Measurements from ENCODE around the gene IGSF9B. TPM values are rescaled to one million over a fixed set of nuclear protein-coding genes. Genes with fewer than 3 reads are reported as not detected.

The IGSF9B gene
- total and polyA plus RNA-seq, 4 donors, result 0.07 to 0.33 (median 0.09) TPM; not detected in 1

- 90% methylated on average over 47 of the region's 47 CpGs for WGBS
- Histone ChIP-seq H3K9me3 (ENCODE audit: control insufficient read depth in 4 of 4, low read length in 3 of 4) (no peaks in the 10 kb centered on the region), H3K27ac (ENCODE audit: low read depth in 1 of 2, low read length in 2 of 2) (no peak overlapping the region), H3K9ac (ENCODE audit: low read depth in 1 of 2, low read length in 2 of 2) (no peak overlapping the region), H3K27me3 (ENCODE audit: control insufficient read depth in 4 of 4, insufficient read depth in 4 of 4, low read length in 3 of 4) (peaks cover 0 to 10% (median 1%) of the 10 kb centered on the region in 4 donors), H3K36me3 (ENCODE audit: control insufficient read depth in 4 of 4, insufficient read depth in 3 of 4, low read depth in 1 of 4, low read length in 3 of 4) (peaks cover 0 to 2% (median 0%) of the 10 kb centered on the region in 4 donors), H3K4me1 (ENCODE audit: control insufficient read depth in 4 of 4, insufficient read depth in 4 of 4, low read length in 3 of 4) (no peaks in the 10 kb centered on the region), H3K4me3 (ENCODE audit: low read depth in 1 of 3, low read length in 3 of 3) (no peak overlapping the region)
- TF ChIP-seq RAD21 (IDR thresholded peaks at IDR 0.05), result no peak
- TF ChIP-seq SP1 (IDR thresholded peaks at IDR 0.05), result no peak
- TF ChIP-seq EGR1 (IDR thresholded peaks at IDR 0.05; ENCODE audit: low read depth in 2 of 2), result no peak
- no peak for TF ChIP-seq CTCF (IDR thresholded peaks at IDR 0.05; ENCODE audit: low read depth, low read length, missing input control)
- TF ChIP-seq FOXA2 (IDR thresholded peaks at IDR 0.05), result no peak
- no peak for TF ChIP-seq HNF4A (conservative IDR thresholded peaks at IDR 0.05)
- no peak for TF ChIP-seq ZBTB33 (IDR thresholded peaks at IDR 0.05)
- TF ChIP-seq REST (IDR thresholded peaks at IDR 0.05), result no peak
- TF ChIP-seq MAX (IDR thresholded peaks at IDR 0.05), result no peak
- TF ChIP-seq NR2F2 (IDR thresholded peaks at IDR 0.05), result no peak
- no peak for TF ChIP-seq TAF1 (conservative IDR thresholded peaks at IDR 0.05)
- no peak for DNase-seq (ENCODE audit: low spot score)
Measured at GRCh38 chr11:133920109-133920990, 36.4 kb downstream of the IGSF9B start.

- Histone ChIP-seq H3K4me3 (ENCODE audit: low read depth in 1 of 3, low read length in 3 of 3) (no peak overlapping the region), H3K27me3 (ENCODE audit: control insufficient read depth in 4 of 4, insufficient read depth in 4 of 4, low read length in 3 of 4) (peaks cover 0 to 10% (median 0%) of the 10 kb centered on the region in 4 donors), H3K9me3 (ENCODE audit: control insufficient read depth in 4 of 4, low read length in 3 of 4) (no peaks in the 10 kb centered on the region), H3K27ac (ENCODE audit: low read depth in 1 of 2, low read length in 2 of 2) (no peak overlapping the region), H3K9ac (ENCODE audit: low read depth in 1 of 2, low read length in 2 of 2) (no peak overlapping the region), H3K4me1 (ENCODE audit: control insufficient read depth in 4 of 4, insufficient read depth in 4 of 4, low read length in 3 of 4) (no peaks in the 10 kb centered on the region), H3K36me3 (ENCODE audit: control insufficient read depth in 4 of 4, insufficient read depth in 3 of 4, low read depth in 1 of 4, low read length in 3 of 4) (peaks cover 0 to 2% (median 0%) of the 10 kb centered on the region in 4 donors)
- no peak for TF ChIP-seq RAD21 (IDR thresholded peaks at IDR 0.05)
- no peak for TF ChIP-seq FOXA1 (IDR thresholded peaks at IDR 0.05)
- no peak for TF ChIP-seq HNF4G (IDR thresholded peaks at IDR 0.05)
- TF ChIP-seq FOXA2 (IDR thresholded peaks at IDR 0.05), result no peak
- TF ChIP-seq TAF1 (conservative IDR thresholded peaks at IDR 0.05), result no peak
- no peak for TF ChIP-seq GABPA (IDR thresholded peaks at IDR 0.05 in 1 of 2, conservative IDR thresholded peaks at IDR 0.05 in 1 of 2)
- TF ChIP-seq RXRA (IDR thresholded peaks at IDR 0.05), result no peak
- TF ChIP-seq SP1 (IDR thresholded peaks at IDR 0.05), result no peak
- no peak for TF ChIP-seq HNF4A (conservative IDR thresholded peaks at IDR 0.05)
- no peak for TF ChIP-seq NR2F2 (IDR thresholded peaks at IDR 0.05)
- no peak for TF ChIP-seq MAX (IDR thresholded peaks at IDR 0.05)
- TF ChIP-seq CTCF (IDR thresholded peaks at IDR 0.05; ENCODE audit: low read depth, low read length, missing input control), result no peak
- TF ChIP-seq EGR1 (IDR thresholded peaks at IDR 0.05; ENCODE audit: low read depth in 2 of 2), result no peak
- TF ChIP-seq YY1 (IDR thresholded peaks at IDR 0.05), result no peak
- no peak for TF ChIP-seq JUND (IDR thresholded peaks at IDR 0.05)
- TF ChIP-seq ATF3 (IDR thresholded peaks at IDR 0.05), result no peak
- 60% methylated on average over 66 of the region's 66 CpGs for WGBS
- DNase-seq (ENCODE audit: low spot score), result no peak
Measured at GRCh38 chr11:133919330-133920108, 37.2 kb downstream of the IGSF9B start.

All from liver (tissue), 9 donors.